A549 (cell line): ENCODE measurements around the gene STYXL2.

ENCODE experiments used
- ESRRA ChIP-seq: fragments of 150-350 bp; IDR thresholded peaks from 2 replicates; pipeline ENCODE4 v1.6.1; 2014; ENCODE audit warnings: mild to moderate bottlenecking, low read length, borderline replicate concordance
- GATA3 ChIP-seq: IDR thresholded peaks from 2 replicates; pipeline ENCODE4 v1.6.1; 2012; ENCODE audit warnings: borderline replicate concordance
- POLR2A ChIP-seq: IDR thresholded peaks from 2 replicates; pipeline ENCODE4 v1.6.1; 2012; ENCODE audit warnings: mild to moderate bottlenecking, low read length
- TF ChIP-seq, protein P1 (sequence below): fragments of >200 bp; sonication (Bioruptor Twin); formaldehyde crosslinking; IDR thresholded peaks from 3 replicates; pipeline ENCODE4 v1.5.1; 2016

DNA sequence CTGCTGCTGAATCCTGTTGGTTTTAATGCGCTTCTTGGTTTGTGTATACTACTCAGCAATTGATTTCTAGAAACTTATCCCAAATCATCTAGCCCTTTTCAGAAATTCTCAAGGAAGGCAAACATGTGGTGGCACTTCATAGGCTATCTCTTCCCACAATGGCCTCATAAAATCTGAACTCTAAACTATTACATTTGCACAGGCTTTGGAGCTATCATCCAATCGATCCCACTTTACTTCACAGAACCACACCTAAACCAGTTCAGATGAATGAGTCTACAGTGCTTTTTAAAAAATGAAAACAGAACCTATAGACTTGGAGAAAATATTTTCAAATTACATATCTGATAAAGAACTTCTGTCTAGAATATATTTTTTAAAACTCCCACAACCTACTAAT, 6.9 kb downstream of the STYXL2 start:
- TF ChIP-seq, protein P1, sequence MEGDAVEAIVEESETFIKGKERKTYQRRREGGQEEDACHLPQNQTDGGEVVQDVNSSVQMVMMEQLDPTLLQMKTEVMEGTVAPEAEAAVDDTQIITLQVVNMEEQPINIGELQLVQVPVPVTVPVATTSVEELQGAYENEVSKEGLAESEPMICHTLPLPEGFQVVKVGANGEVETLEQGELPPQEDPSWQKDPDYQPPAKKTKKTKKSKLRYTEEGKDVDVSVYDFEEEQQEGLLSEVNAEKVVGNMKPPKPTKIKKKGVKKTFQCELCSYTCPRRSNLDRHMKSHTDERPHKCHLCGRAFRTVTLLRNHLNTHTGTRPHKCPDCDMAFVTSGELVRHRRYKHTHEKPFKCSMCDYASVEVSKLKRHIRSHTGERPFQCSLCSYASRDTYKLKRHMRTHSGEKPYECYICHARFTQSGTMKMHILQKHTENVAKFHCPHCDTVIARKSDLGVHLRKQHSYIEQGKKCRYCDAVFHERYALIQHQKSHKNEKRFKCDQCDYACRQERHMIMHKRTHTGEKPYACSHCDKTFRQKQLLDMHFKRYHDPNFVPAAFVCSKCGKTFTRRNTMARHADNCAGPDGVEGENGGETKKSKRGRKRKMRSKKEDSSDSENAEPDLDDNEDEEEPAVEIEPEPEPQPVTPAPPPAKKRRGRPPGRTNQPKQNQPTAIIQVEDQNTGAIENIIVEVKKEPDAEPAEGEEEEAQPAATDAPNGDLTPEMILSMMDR = no peak
- TF ChIP-seq ESRRA = no peak
- no peak for TF ChIP-seq GATA3
- no peak for TF ChIP-seq POLR2A
